Thyroid gland (tissue), 4 donors: ENCODE data around the gene LAIR2. TPM values are rescaled to one million over a fixed set of nuclear protein-coding genes. Genes with fewer than 3 reads are reported as not detected.

Experiments used
- DNase-seq, 2 donors: peaks; one replicate each; pipeline ENCODE4 v3.0.0-alpha.2; 2019
- H3K27ac ChIP-seq, 3 donors: fragments of 200-600 bp; sonication (generic); 1 replicate in 2 of 3; 2 replicates in 1 of 3; pipeline ENCODE4 v1.5.1; 2016 to 2019; ENCODE audit warnings: mild to moderate bottlenecking in 1 of 3, moderate library complexity in 1 of 3
- H3K27me3 ChIP-seq: fragments of 200-600 bp; sonication (generic); one replicate; pipeline ENCODE4 v1.5.1; 2019
- H3K36me3 ChIP-seq, 2 donors: fragments of 200-600 bp; sonication (generic); one replicate each; pipeline ENCODE4 v1.5.1; 2016 to 2019
- H3K4me1 ChIP-seq, 2 donors: fragments of 200-600 bp; sonication (generic); one replicate each; pipeline ENCODE4 v1.5.1; 2017 to 2019
- H3K4me3 ChIP-seq, 3 donors: fragments of 200-600 bp; sonication (generic); replicated peaks in 1 of 3; 1 replicate in 2 of 3; 2 replicates in 1 of 3; pipeline ENCODE4 v1.5.1; 2016; ENCODE audit warnings: mild to moderate bottlenecking in 1 of 3
- H3K9me3 ChIP-seq: fragments of 200-600 bp; sonication (generic); one replicate; pipeline ENCODE4 v1.5.1; 2017
- POLR2A ChIP-seq, 2 donors: fragments of 450-650 bp; IDR thresholded peaks; one replicate each; pipeline ENCODE4 v1.6.1; 2017; ENCODE audit warnings: antibody characterized with exemption in 2 of 2, mild to moderate bottlenecking in 2 of 2, moderate library complexity in 1 of 2
- WGBS, 2 donors: methylation state at CpG; one replicate each; pipeline ENCODE4 v1.1.5; 2017; 5-methylcytosine and 5-hydroxymethylcytosine counted together
- intact Hi-C: fragments of 100-400 bp; cut with DNase I; formaldehyde crosslinking; loops from one replicate; pipeline ENCODE4 v1.15.1; 2023
- total RNA-seq, 4 donors: library from RNA; depleted of rRNA; stranded (reverse); fragments of >200 nt; gene quantifications; one replicate each; pipeline ENCODE4 v1.2.3, GENCODE V29; 2016
- TF ChIP-seq, protein P1 (sequence below), 6 experiments: fragments of 200-600 bp in 3 of 6; fragments of 450-650 bp in 3 of 6; sonication (generic) in 3 of 6; IDR thresholded peaks; one replicate each; pipeline ENCODE4 v1.5.1; 2016 to 2019; ENCODE audit warnings: antibody characterized with exemption in 6 of 6, mild to moderate bottlenecking in 2 of 6, inconsistent platforms in 1 of 6, moderate library complexity in 1 of 6

LAIR2 gene
- total RNA-seq, 4 donors from 2014 or later, result not detected

DNA sequence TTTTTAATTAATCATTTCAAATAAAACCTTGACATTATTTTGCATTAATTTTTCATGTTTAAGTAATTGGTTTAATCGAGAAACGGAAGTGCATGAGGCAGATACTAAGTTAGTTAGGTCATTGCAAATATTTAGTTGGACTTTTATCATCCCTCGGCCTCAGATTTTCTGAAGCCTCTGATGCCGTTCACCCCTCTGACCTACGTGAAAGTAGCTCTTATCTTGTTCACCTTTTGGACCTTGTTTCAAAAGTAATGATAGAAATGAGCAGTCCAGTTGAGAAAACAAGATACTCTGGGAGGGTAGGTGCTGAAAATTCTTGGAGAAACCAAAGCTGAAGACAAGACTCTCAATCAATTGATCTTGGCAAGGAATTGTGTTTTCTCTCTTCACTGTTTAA is 23.0 kb downstream of the LAIR2 start:
- intact Hi-C loops, result no loop called here
- TF ChIP-seq POLR2A (IDR thresholded peaks at IDR 0.05), result no peak
- TF ChIP-seq, protein P1, sequence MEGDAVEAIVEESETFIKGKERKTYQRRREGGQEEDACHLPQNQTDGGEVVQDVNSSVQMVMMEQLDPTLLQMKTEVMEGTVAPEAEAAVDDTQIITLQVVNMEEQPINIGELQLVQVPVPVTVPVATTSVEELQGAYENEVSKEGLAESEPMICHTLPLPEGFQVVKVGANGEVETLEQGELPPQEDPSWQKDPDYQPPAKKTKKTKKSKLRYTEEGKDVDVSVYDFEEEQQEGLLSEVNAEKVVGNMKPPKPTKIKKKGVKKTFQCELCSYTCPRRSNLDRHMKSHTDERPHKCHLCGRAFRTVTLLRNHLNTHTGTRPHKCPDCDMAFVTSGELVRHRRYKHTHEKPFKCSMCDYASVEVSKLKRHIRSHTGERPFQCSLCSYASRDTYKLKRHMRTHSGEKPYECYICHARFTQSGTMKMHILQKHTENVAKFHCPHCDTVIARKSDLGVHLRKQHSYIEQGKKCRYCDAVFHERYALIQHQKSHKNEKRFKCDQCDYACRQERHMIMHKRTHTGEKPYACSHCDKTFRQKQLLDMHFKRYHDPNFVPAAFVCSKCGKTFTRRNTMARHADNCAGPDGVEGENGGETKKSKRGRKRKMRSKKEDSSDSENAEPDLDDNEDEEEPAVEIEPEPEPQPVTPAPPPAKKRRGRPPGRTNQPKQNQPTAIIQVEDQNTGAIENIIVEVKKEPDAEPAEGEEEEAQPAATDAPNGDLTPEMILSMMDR (IDR thresholded peaks at IDR 0.05), result no peak
- Histone ChIP-seq H3K27me3 (no peaks in the 10 kb centered on the region), H3K4me1 (no peaks in the 10 kb centered on the region), H3K27ac (no peak overlapping the region), H3K4me3 (no peak overlapping the region), H3K36me3 (no peaks in the 10 kb centered on the region), H3K9me3 (no peaks in the 10 kb centered on the region)
- 80% methylated on average over 5 of the region's 5 CpGs for WGBS, 2 donors
- no peak for DNase-seq

DNA sequence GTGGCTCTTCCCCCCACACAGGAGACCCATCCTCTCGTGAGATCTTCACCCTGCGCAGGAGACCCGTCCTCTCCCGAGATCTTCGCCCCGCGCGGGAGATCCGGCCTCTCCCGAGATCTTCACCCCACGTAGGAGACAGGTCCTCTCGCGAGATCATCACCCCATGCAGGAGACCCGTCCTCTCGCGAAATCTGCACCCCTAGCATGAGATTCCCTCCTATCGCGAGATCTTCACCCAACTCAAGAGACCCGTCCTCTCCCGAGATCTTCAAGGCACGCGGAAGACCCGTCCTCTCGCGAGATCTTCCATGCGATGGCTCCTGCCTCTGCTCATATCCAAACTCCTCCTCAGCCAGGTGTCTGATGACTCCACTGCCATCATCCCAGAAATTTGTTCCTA is 24.3 kb downstream of the LAIR2 start:
- H3K27ac ChIP-seq, result no peak overlapping the region
- H3K4me1 ChIP-seq, result no peaks in the 10 kb centered on the region
- no peaks in the 10 kb centered on the region for H3K9me3 ChIP-seq
- 82 to 93% methylated on average over 26 of the region's 26 CpGs for WGBS, 2 donors
- DNase-seq, result no peak
- no peak overlapping the region for H3K4me3 ChIP-seq
- H3K27me3 ChIP-seq, result no peaks in the 10 kb centered on the region
- intact Hi-C loops, result no loop called here
- H3K36me3 ChIP-seq, result no peaks in the 10 kb centered on the region
- TF ChIP-seq, protein P1 (IDR thresholded peaks at IDR 0.05), result no peak
- TF ChIP-seq POLR2A (IDR thresholded peaks at IDR 0.05), result no peak

DNA sequence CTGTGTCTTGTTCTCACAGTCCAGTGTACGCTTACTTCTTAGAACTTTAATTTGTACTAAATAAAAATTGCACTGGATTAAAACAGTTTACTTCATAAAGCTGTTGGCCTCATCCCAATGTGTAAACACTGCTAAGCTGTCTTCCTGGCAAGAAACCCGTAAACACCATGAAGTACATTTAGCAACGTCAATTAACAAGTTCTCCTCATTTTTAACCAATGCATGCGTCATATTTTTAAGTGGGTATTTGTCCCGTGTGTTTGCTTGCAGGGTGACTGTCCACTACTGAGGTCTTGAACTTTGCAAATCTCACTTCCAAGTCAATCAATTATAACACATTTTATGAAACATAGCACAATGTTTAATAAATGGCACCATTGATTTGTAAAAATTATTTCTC is 28.2 kb downstream of the LAIR2 start:
- Histone ChIP-seq H3K27me3 (no peaks in the 10 kb centered on the region), H3K4me1 (no peaks in the 10 kb centered on the region), H3K9me3 (no peaks in the 10 kb centered on the region), H3K27ac (no peak overlapping the region), H3K36me3 (no peaks in the 10 kb centered on the region), H3K4me3 (no peak overlapping the region)
- no peak for DNase-seq
- intact Hi-C loops, result no loop called here
- WGBS, 2 donors, result 72 to 77% methylated on average over 5 of the region's 5 CpGs
- TF ChIP-seq, protein P1 (IDR thresholded peaks at IDR 0.05), result no peak
- TF ChIP-seq POLR2A (IDR thresholded peaks at IDR 0.05), result no peak

DNA sequence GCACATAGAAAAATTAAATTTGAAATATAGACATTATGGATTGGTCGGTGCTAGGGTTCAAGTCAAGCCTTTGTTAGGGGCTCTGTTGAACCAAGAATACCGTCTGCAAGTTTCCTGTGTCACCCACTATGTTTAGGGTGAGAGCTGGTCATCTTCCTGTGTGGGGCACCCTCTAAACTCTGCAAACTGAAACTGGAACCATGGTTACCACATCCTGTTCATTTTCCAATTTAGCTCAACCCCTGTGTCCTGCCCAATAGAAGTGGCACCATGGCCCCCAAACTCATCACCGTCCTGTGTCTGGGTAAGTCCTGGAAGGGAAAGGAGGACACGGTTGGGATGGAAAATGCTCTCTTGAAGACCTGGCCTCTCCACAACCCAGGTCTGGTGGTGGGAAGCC is 29.9 kb downstream of the LAIR2 start:
- no peak for DNase-seq
- TF ChIP-seq POLR2A (IDR thresholded peaks at IDR 0.05), result no peak
- TF ChIP-seq, protein P1 (IDR thresholded peaks at IDR 0.05), result no peak
- H3K4me3 ChIP-seq, result no peak overlapping the region
- no peaks in the 10 kb centered on the region for H3K4me1 ChIP-seq
- no peaks in the 10 kb centered on the region for H3K36me3 ChIP-seq
- 69 to 72% methylated on average over 4 of the region's 4 CpGs for WGBS, 2 donors
- no peaks in the 10 kb centered on the region for H3K9me3 ChIP-seq
- no peaks in the 10 kb centered on the region for H3K27me3 ChIP-seq
- intact Hi-C loops, result no loop called here
- H3K27ac ChIP-seq, result no peak overlapping the region

DNA sequence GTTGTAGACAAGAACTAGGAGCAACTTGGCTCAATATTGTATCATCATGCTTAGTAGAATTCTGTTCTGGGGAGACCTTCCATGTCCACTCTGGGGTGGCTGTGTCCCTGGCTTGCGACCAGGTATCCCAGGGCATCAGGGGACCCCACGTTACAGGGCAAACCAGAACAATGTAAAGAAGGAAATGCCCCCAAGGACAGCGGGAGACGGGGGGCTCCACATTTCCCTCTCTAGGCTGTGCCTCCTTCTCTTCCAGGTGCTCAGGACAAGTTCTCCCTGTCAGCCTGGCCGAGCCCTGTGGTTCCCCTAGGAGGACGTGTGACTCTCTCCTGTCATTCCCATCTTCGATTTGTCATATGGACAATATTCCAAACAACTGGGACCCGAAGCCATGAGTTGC is 30.8 kb downstream of the LAIR2 start:
- H3K27ac ChIP-seq, result no peak overlapping the region
- intact Hi-C loops, result no loop called here
- no peaks in the 10 kb centered on the region for H3K4me1 ChIP-seq
- TF ChIP-seq, protein P1 (IDR thresholded peaks at IDR 0.05), result no peak
- TF ChIP-seq POLR2A (IDR thresholded peaks at IDR 0.05), result no peak
- no peaks in the 10 kb centered on the region for H3K36me3 ChIP-seq
- no peaks in the 10 kb centered on the region for H3K9me3 ChIP-seq
- H3K4me3 ChIP-seq, result no peak overlapping the region
- WGBS, 2 donors, result 85 to 88% methylated on average over 8 of the region's 8 CpGs
- H3K27me3 ChIP-seq, result no peaks in the 10 kb centered on the region
- no peak for DNase-seq
